ENCODE measurements around the gene PLBD1.

PLBD1 gene

DNA sequence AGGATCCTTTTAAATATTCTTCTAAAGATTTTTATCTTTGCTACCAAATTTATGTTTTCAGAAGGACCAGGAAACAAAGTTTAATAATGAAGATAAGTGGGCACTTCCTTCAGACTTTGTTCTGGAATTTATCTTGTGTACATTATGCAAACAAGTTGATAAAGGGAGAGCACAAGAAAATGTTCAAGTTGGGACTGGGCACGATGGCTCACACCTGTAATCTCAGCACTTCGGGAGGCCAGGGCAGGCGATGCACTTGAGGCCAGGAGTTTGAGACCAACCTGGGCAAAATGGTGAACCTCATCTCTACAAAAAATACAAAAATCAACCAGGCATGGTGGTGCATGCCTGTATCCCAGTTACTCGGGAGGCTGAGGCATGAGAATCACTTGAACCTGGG, 4.6 kb downstream of the PLBD1 start:
- DNase-seq: no peak

DNA sequence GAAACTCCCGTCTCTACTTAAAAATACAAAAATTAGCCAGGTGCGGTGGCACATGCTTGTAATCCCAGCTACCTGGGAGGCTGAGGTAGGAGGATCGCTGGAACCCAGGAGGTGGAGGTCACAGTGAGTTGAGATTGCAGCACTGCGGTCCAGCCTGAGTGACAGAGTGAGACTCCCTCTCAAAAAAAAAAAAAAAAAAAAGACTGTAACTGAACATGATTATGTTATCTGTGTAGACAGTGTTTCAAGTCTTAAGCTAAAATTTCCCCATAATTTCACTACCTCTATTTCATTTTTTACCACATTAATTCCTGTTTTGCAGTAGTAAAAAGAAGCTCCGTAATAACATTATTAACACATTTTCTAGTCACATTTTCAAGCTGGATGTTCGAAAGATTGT, 5.4 kb downstream of the PLBD1 start:
- no peak for DNase-seq

DNA sequence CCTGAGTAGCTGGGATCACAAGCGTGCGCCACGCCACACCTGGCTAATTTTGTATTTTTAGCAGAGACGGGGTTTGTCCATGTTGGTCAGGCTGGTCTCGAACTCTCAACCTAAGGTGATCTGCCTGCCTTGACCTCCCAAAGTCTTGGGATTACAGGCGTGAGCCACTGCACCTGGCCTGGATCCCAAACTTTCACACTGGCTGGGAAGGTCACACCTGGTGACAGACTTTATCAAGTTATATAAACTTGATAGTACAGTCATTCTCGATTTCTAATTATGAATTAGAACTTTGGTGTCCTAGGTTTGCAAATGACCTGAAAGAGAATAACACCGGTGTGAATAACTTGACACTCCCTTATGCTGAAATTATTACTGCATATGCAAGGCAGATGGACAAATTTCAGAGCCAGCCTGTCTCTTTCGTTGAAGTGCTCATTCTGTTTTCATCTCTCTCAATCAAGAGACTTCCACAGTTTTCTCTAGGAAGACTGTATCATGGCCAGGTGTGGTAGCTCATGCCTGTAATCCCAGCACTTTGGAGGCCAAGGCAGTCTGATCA, 5.9 kb downstream of the PLBD1 start:
- DNase-seq: no peak

DNA sequence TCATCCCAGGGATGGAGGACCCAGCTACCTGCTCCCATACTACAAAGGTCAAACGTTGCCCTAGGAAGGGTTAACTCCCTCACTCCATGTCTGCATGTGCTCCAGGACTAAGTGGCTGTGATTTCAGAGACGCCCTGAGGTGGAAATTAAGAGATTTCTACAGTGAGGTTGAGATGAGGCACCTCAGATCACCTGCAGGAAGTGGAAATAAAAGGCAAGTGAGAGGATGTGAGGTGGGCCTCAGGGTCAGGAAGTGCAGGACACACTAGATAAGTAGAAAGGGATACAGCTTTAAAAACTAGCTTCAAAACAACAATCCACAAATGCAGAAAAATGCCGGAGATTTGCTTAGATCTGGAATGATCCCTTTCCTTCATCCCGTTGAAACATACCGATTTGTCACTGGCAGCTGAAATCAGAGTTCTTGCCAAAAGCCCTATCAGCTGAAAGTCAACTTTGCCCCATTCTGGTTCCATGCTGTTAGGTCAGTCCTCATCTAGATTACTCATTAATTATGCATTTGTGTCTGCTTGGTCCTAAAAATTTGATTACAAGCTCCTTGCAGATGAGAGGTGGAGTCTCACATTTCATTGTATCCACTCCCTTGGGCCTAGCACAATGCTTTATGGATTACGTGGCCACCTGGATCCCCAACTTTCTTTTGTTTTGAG, 6.6 kb downstream of the PLBD1 start:
- no peak for DNase-seq

DNA sequence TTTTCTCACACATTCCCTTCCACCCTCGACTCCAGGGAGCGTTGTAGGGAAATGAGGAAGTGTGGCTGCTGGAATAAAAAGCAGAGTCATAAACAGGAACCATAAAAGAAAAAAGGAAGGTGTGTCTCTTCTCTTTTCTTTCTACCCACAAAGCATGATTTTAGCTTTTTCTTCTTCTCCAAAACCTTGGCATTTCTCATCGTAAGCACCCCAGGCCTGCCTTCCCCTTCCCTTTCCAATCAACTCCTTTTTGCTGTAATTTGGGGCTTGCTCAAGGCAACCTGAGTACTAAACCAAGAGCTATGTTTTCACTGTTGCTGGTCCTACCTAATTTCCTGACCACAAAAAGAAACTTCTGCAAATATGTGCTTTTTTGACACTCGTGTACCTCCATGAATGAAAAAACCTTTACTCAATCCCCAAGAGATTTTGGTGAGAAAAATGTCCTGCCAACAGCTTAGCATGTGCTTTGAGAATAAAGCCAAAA, 9.2 kb downstream of the PLBD1 start:
- no peak for DNase-seq

DNA sequence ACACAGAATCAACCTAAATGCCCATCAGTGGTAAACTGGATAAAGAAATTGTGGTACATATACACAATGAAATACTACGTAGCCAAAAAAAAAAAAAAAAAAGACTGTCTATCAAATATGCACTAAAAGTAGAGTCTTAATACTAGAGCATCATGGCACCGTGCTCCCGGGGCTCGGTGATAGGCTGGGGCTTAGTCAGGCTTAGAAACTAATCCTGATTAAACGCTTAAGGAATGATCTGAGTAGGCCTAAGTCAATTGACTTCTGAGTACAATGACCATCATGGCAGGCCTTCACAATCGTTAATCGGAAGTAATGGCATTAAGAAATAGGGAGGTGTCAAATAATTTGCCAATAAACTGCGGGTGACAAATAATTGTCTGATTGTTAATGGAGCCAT, 9.7 kb downstream of the PLBD1 start:
- DNase-seq: no peak

DNA sequence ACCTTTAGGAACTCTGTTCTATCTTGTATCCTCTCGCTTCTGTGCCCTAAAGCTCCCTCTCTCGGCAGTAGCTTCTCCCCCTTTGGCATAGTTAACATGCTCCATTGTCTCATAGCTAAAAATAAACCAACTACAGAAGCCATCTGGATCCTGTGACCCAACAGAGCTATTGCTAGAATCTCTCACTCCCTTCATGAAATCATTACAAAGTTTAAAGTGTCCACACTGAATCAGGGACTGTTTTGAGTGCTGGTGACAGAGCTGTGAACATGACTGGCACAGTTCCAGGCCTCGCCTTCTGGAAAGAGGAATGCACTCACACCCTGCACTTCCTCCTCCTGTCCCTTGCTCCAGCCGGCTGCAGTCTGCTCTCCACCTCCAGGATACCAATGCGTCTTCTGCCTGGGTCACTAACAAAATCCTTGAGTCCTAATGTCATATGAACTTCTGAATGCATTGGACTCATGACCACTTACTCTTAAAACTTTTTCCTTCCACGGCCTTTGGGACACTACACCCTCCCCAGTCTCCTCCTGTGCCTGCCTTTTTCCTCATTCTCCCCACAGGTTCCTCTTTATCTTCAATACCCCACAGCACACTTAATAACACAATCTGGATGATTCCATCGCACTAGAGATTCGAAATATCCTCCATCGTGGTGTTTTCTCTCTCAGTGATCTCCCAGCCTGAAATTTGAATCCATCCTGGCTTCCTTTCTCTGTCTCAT, 13.2 kb downstream of the PLBD1 start:
- peak; percentile 27 for DNase-seq

DNA sequence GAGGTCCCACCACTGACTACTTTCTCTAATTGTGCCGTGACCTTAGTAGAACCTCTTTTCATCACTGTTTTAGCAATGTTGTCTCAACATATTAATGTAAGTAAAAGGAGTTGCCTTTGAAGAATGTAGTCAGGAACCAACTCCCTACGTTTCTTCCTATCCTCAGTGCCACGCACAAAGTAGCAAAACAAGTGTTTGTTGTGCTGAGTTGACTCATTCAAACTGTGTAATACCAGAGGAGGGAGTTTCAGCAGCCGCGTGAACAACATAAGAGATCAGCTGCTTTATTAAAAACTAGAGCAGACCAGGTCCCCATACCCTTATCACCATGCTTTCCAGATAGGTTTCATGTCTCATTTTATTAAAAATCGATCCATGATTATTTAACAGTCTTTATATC, 19.1 kb downstream of the PLBD1 start:
- DNase-seq: no peak

DNA sequence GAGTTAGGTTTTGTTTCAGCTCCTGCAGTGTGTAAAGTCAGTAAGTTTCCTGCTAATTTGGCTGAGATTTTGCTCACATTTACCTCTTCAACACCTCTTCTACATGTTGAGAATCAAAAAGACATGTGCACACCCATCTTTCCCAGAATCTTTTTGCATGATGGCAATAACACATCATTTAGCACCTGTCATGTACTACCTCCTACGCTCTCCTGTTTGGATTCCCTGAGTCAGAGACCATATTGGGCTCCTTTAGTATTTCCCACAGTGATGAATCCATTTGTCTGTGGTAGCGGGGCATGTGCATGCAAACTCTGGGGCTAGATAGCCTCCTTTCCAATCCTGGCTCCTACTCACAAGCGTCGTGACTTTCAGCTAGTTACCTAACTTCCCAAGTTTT, 20.1 kb downstream of the PLBD1 start:
- DNase-seq: no peak

DNA sequence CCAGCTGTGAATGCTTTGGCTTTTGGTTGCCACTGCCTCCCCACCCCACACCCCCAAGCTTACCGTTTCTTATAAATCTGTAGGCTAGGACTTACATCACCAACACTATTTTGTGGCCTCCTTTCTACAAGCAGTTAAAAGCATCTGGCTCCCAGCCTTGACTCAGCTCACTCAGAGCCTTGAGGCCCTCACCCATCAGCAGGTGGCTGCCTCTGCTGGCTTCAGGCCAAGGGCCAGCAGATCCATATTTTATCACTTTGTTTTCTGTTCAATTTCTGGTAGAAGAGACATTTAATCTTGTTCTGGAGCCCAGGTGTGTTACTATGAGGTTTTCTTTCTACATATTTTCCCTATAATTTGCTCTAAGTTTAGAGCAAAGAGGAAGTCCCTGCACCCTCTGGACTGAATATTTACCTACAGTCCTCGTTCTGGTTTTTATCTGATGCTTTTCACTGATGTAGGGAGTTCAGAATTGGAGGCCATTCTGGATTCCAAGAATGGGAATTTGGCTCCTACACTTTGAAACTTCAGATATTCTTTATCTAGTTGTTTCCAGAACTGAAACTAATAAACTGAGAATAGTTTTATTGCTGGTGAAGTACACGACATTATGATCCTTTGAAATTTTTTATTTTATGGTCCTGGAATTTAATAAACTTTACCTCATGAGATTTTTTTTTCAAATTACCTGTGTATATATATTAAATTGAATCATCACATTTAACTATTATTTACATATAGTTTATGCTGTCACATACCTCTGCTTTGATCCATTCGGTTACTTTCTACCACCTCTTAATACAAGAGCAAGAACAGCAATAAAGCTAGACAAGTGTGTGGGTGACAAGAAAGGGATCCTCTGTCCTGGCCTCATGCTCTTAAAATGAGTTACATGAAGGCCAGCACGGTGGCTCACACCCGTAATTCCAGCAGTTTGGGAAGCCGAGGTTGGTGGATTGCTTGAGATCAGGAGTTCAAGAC, 22.2 kb downstream of the PLBD1 start:
- DNase-seq: peak; percentile 12

DNA sequence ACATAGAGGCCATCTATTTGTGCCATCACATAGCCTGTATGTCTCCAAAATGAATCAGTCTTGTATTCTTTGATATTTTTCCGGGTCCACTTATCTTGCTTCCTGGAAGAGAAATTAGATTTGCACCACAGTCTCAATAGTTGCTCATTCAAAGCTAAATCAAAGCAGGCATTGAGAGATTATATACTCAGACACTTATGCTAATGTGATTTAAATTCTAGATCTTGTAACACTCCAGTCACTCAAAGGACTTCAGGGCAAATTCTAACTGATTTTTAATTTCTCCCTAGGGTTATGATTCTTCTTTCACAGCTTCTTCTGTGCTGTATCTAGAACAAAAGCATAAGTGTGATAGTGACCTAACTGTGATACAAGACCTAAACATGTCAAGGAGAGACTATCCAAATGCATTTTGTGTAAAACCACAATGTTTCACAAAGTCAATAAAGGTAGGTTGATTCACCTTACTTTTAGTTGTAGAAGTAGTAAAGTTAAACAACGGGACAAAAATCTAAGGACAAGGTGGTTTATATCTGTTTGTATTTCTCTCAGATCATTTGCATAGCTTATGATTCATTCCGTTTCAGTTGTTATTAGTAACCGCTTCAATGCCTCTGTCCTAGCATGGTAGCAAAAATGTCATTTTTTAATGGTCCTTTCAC, 26.8 kb downstream of the PLBD1 start:
- no peak for DNase-seq

DNA sequence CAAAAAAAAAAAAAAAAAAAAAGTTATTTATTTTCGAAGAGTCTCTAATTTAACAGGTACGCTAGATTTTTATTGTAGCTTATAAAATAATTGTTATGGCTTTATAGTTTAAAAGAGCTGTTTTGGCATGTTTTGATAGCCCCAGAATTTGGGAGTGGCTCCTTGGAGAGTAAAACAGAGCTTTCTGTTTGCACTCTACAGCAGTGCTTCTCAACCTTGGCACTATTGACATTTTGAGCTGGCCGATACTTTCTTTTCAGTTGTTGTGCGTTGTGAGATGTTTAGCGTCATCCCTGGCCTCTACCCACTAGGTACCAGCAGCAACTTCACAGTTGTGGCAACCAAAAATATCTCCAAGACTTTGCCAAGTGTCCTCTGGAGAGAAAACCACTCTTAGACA, 30.6 kb downstream of the PLBD1 start:
- DNase-seq: no peak

DNA sequence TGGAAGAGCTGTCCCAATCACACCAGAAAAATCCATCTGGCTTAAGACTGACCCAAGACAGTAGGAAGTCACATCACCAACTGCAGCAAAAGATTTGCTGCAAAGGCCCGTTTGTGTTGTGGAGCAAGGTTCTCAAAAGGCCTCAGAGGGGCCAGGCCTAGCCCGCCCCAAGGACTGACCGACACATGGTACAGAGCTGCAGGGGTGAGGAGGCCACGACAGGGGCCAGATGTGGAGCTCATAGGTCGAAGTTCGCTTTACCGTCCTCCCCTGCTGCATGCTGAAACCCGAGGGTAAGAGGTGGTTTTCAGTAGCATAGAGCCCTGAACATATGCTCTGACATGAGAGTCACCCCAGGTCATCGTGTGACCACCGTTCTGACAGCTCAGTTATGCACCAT, 35.5 kb downstream of the PLBD1 start:
- no peak for DNase-seq

DNA sequence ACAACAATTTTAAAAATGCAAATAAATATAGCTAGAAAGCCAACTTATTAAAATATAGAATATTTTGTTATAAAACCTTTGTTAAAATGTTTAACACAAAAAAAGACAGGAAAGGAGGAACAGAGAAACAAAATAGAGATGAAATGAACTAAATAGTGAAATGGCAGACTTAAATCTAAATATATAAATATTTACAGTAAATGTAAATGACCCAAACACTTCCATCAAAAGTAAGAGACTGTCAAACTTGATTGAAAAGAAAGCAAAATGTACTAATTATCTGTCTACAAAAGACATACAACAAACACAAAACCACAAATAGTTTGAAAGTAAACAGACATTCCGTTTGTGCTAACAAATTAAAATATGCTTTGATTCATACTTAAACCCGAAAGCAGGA, 41.7 kb downstream of the PLBD1 start:
- no peak for DNase-seq

DNA sequence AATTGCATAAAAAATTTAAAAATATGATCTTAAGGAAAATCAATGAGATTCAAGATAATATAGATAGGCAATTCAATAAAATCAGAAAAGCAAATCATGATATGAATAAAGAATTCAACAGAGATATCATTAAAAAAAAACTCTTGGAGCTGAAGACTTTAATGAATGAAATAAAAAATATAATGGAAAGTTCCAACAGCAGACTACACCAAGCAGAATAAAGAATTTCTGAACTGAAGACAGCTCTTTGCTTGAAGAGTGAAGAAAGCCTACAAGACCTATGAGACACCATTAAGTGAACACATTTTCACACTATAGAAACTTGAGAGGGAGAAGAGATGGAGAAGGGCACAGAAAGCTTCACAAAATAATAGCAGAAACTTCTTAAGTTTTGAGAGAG, 45.9 kb downstream of the PLBD1 start:
- DNase-seq: no peak

DNA sequence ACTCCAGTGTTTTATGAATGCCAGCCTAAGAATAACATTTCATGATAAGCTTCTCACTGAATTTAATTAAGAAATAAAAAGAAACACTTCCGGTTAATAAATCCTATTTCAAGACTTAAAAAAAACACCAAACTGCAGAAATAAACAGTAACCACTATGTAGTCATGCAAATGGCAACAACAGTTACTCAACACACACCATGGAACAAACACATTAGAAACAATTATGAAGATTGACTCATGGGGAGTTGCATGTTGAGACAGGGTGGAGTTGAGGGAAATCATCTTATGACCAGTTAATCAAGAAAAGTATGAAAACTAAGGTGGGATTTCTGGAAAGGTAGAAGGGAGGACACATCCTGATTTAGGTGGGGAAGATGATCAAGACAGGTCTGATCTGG, 52.7 kb downstream of the PLBD1 start:
- no peak for DNase-seq

DNA sequence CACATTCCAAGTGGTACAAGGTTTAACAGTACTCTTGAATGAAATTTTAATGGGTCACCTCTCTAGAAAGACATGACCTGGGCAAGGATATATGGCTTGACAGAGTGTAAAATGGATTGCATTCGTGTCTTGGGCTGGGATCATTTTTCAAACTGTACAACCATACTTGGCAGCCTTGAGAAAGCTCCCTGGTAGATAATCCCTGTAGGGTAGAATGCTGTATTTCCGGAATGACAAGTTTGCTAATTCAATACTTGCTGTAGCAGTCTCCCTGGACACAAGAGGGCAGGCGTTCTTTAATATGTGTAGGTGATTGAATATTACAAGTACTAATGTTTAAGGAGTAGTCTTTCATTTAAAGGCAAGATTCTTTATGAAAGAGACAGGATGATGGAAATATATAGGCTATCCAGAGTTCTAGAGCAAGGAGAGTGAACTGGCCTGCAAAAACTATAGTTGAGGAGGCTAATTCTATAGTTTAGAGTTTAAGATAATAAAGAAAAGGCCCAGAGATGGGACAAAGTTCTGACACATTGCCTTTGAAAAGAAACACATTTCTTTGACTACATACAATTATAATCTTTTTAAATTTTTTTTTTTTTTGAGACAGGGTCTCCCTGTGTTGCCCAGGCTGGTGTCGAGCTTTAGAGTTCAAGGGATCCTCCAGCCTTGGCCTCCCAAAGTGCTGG, 53.4 kb downstream of the PLBD1 start:
- no peak for DNase-seq

DNA sequence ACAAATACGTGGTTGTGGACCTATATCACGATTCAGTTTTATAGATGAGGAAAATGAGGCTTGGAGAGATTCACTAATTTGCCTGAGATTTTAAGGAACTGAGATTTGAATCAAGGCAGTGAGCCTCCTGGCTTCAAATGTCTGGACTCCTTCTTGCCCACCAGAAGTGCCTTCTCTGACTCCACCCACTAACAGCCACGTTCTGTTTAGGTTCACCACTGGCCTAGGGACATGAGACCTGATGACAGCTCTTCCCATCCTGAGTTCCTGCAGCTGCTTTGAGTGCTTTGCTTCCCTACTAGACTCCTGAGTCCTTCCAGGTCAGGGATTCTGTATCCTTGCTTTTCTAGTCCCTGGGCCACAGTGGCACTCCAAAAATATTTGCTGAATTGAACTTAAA, 57.1 kb downstream of the PLBD1 start:
- DNase-seq: no peak

DNA sequence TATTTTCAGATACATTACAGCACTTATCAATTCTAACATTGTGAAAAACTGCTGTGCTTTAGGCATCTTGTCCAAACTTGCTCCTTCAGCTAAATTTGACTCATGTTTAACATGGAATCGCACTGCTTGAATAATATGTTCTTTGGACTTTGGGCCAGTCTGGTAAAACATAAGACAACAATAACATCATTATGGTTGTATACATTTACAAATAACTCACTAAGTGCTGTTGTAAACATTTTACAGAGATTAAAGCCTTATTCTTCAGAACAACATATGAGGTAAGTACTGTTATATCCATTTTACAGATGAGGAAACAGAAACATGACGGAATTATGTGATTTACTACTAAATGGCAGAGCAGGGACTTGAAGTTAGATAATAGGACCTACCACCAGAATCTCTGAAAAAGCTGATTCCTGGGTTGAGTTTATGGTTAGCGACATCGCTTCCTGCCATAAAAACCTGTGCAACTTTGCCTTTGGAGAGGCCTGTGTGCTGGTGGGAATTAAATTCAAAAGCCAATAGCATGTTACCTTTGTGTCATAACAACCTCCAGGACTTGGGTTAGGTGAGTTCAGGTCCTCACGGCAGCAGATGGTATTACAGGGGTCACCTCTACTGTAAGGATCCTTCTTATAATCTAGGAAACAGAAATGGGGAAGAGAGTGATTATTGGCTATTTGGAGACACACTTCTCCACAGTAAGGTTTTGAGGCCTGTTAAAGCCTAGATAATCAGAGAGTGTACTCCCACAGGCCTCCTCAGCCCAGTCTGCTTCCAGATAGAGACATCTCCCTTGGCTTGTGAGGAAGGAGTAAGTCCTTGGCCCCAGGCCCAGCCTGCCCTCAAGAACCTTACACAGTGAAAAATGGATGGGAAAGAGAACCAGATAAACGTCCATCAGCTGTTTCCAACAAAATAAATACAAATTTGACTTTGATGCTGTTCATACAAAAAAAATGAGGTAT, 61.8 kb downstream of the PLBD1 start:
- DNase-seq: no peak

DNA sequence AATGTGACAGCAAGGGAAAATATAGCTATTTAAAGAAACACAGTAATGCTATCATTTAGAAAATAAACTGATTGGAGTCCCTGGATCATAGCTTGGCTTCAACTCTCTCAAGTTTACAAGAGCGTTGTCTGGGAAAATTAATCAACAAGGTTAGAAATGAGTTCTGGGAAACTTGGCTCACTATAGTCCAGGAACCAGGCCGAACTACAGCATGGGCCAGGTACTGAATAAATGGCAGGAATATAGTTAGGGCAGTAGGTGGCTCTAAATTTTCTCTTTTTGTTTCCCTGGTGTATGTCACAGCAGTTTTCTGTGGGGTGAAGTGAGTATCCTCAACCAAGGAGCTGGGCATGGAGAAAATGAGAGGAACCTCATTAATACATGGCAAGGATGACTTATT, 72.4 kb downstream of the PLBD1 start:
- no peak for DNase-seq

DNA sequence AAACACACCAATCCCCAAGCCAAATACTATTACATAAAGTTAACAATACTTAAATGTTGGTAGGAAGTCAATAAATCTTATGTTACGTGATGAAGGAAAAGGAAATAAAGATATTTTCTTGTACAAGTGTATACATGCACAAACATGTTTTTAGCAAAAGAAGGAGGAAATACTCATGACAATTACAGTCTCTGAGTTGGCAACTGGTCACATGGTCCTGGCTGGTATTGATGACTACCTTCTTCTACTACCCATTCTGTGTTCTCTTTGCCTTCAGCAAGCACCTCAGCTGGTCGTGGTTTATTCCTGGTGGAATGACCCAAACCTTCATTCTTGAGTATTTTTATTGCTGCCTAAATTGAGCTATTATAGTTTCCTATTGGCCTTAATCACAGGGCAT, 84.8 kb downstream of the PLBD1 start:
- no peak for DNase-seq
